ENCODE measurements around the gene OCIAD2. TPM values are rescaled to one million over a fixed set of nuclear protein-coding genes. Genes with fewer than 3 reads are reported as not detected.

Gene OCIAD2
- total and polyA plus RNA-seq, 12 donors: 11.1 to 44.1 (median 26.2) TPM

GRCh38 chr4:48863728-48864127, 42.8 kb downstream of the OCIAD2 start:
- Histone ChIP-seq H3K4me1 (replicated peaks in 1 of 2) (no peaks in the 10 kb centered on the region), H3K36me3 (replicated peaks in 1 of 2) (no peaks in the 10 kb centered on the region), H3K9me3 (replicated peaks in 1 of 3) (no peaks in the 10 kb centered on the region), H3K4me3 (no peak overlapping the region), H3K27ac (no peak overlapping the region), H3K27me3 (no peaks in the 10 kb centered on the region)
- intact Hi-C loops (cut with DNase I): no loop called here
- TF ChIP-seq POLR2A (IDR thresholded peaks at IDR 0.05) (no peak), CTCF (IDR thresholded peaks at IDR 0.05) (no peak)
- no peak for DNase-seq
- WGBS, 4 donors: 87 to 92% (median 89%) methylated on average over 4 of the region's 4 CpGs

- Histone ChIP-seq H3K4me1 (replicated peaks in 1 of 2) (no peaks in the 10 kb centered on the region), H3K27ac (no peak overlapping the region), H3K9me3 (replicated peaks in 1 of 3) (no peaks in the 10 kb centered on the region), H3K36me3 (replicated peaks in 1 of 2) (peaks cover 0 to 6% of the 10 kb centered on the region in 2 donors), H3K27me3 (no peaks in the 10 kb centered on the region), H3K4me3 (no peak overlapping the region)
- WGBS, 4 donors: 56 to 78% (median 63%) methylated on average over 1 of the region's 1 CpG
- intact Hi-C loops (cut with DNase I): no loop called here
- DNase-seq: no peak
- no peak for TF ChIP-seq CTCF (IDR thresholded peaks at IDR 0.05)
- no peak for TF ChIP-seq POLR2A (IDR thresholded peaks at IDR 0.05)
Observed at GRCh38 chr4:48862661-48863060, 43.9 kb downstream of the OCIAD2 start.

- H3K4me3 ChIP-seq: no peak overlapping the region
- H3K27me3 ChIP-seq: no peaks in the 10 kb centered on the region
- TF ChIP-seq POLR2A (IDR thresholded peaks at IDR 0.05): no peak
- TF ChIP-seq CTCF (IDR thresholded peaks at IDR 0.05): no peak
- intact Hi-C loops (cut with DNase I): no loop called here
- H3K9me3 ChIP-seq (replicated peaks in 1 of 3): no peaks in the 10 kb centered on the region
- no peaks in the 10 kb centered on the region for H3K4me1 ChIP-seq (replicated peaks in 1 of 2)
- no peak overlapping the region for H3K27ac ChIP-seq
- WGBS, 4 donors: 91 to 94% (median 93%) methylated on average over 3 of the region's 3 CpGs
- no peak for DNase-seq
- peaks cover 0 to 12% of the 10 kb centered on the region in 2 donors for H3K36me3 ChIP-seq (replicated peaks in 1 of 2)
Observed at GRCh38 chr4:48862038-48862437, 44.5 kb downstream of the OCIAD2 start.

GRCh38 chr4:48858130-48858529, 48.4 kb downstream of the OCIAD2 start:
- H3K4me1 ChIP-seq (replicated peaks in 1 of 2): peaks cover 0 to 8% of the 10 kb centered on the region in 2 donors
- H3K36me3 ChIP-seq (replicated peaks in 1 of 2): peaks cover 0 to 18% of the 10 kb centered on the region in 2 donors
- DNase-seq: no peak
- no peaks in the 10 kb centered on the region for H3K27me3 ChIP-seq
- H3K9me3 ChIP-seq (replicated peaks in 1 of 3): no peaks in the 10 kb centered on the region
- no peak overlapping the region for H3K4me3 ChIP-seq
- TF ChIP-seq POLR2A (IDR thresholded peaks at IDR 0.05): no peak
- TF ChIP-seq CTCF (IDR thresholded peaks at IDR 0.05): no peak
- 85 to 95% (median 89%) methylated on average over 7 of the region's 7 CpGs for WGBS, 4 donors
- intact Hi-C loops (cut with DNase I): no loop called here
- no peak overlapping the region for H3K27ac ChIP-seq

Data from adrenal gland (tissue), 12 donors.